T-helper 17 cell (primary cell): ENCODE measurements around the gene B3GNT3. TPM values are rescaled to one million over a fixed set of nuclear protein-coding genes. Genes with fewer than 3 reads are reported as not detected.
"Not testable (repeated sequence)": the region's sequence is repeated elsewhere in the genome, so short reads cannot be mapped to it uniquely, and the experiment has no call there.

ENCODE experiments used
- ATAC-seq: fragments of 150-1000 bp; cut with Tn5 transposase; 2 replicates; pipeline ENCODE4 v1.10.0; 2021; ENCODE audit warnings: mild to moderate bottlenecking, moderate library complexity
- DNase-seq, 3 donors: peaks; one replicate each; pipeline versions ENCODE4 v3.0.0 to v3.0.0-alpha.2; 2020 to 2021
- H3K9me3 ChIP-seq: one replicate; pipeline ENCODE4 v1.7.0; 2013; ENCODE audit warnings: low read length, mild to moderate bottlenecking; ENCODE audit not compliant: control insufficient read depth, poor library complexity, severe bottlenecking
- H3K27ac Mint-ChIP-seq: one replicate; pipeline ENCODE4 v1.8.0; 2022; ENCODE audit warnings: mild to moderate bottlenecking, moderate library complexity, mixed read lengths
- H3K27me3 Mint-ChIP-seq: one replicate; pipeline ENCODE4 v1.8.0; 2022; ENCODE audit warnings: mixed read lengths
- H3K36me3 Mint-ChIP-seq: one replicate; pipeline ENCODE4 v1.8.0; 2022; ENCODE audit warnings: low read depth, mixed read lengths
- H3K4me1 Mint-ChIP-seq: one replicate; pipeline ENCODE4 v1.8.0; 2022; ENCODE audit warnings: mild to moderate bottlenecking, mixed read lengths
- H3K4me3 Mint-ChIP-seq: one replicate; pipeline ENCODE4 v1.8.0; 2022; ENCODE audit warnings: mild to moderate bottlenecking, moderate library complexity, mixed read lengths
- total RNA-seq, 4 donors: library from RNA in 2 of 4; stranded (reverse) in 2 of 4; gene quantifications; one replicate each; pipeline ENCODE4 v1.2.3 and lab custom pipeline; 2022 to 2026

The B3GNT3 gene
- total RNA-seq, 2 donors from 2014 or later: 0.52 to 0.94 TPM

DNA sequence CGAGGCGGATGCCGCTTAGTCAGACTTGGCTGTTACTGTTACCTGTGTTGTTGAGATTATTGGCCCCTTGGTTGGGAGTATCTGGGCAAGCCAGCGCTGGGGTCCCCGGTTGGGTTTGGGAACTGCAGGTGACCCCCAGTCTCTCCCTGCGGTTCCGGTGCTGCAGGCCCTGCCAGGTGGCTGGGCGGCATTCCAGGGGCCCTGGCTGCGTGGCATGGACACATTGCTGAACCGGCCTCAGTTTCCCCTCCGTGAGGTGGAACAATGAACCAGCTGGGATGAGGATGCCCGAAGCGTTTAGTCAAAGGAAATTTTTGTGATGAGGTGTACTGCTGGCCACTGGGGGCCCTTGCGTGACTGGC, 538 bp downstream of the B3GNT3 start:
- Mint-ChIP-seq H3K27me3 (no peaks in the 10 kb centered on the region), H3K27ac (peak overlapping the region; percentile 82), H3K4me1 (peaks cover 34% of the 10 kb centered on the region), H3K36me3 (no peaks in the 10 kb centered on the region), H3K4me3 (peak overlapping the region; percentile 86)
- no peak for ATAC-seq
- no peak for DNase-seq
- no peaks in the 10 kb centered on the region for H3K9me3 ChIP-seq

DNA sequence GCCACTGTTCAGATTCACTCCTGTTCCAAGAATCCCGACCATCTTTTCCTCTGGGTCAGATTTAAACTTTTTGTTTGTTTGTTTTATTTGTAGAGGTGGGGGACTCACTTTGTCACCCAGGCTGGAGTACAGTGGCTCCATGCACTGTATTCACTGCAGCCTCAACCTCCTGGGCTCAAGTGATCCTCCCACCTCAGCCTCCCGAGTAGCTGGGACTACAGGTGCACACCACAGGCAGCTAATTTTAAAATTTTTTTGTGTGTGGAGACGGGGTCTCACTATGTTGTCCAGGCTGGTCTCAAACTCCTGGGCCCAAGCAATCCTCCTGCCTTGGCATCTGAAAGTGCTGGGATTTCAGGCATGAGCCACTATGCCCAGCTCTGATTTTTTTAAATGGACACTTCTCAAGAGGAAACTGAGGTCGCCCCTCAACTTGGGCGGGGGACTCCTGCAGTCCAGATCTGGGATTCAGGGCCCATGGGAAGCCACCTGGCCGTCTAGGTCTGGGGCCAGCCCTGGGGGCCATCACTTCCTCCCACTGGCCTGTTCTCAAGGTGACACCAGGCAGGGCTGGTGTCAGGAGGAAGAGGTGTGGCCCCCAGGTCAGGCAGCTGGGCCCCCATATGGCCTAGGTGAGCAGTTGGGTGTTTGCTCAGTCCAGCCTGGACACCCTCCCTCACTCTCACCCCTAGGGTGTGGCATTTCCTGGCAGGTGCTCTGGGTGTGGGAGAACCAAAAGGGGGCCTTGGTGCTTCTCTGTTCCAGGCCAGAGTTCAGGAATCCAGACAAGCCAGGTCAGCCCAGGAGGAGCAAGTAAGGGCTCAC, 1.3 kb downstream of the B3GNT3 start:
- H3K4me3 Mint-ChIP-seq: peak overlapping the region; percentile 86
- ATAC-seq: no peak
- H3K36me3 Mint-ChIP-seq: no peaks in the 10 kb centered on the region
- no peaks in the 10 kb centered on the region for H3K27me3 Mint-ChIP-seq
- peaks cover 29% of the 10 kb centered on the region for H3K4me1 Mint-ChIP-seq
- DNase-seq: no peak
- peak overlapping the region; percentile 82 for H3K27ac Mint-ChIP-seq
- H3K9me3 ChIP-seq: no peaks in the 10 kb centered on the region

DNA sequence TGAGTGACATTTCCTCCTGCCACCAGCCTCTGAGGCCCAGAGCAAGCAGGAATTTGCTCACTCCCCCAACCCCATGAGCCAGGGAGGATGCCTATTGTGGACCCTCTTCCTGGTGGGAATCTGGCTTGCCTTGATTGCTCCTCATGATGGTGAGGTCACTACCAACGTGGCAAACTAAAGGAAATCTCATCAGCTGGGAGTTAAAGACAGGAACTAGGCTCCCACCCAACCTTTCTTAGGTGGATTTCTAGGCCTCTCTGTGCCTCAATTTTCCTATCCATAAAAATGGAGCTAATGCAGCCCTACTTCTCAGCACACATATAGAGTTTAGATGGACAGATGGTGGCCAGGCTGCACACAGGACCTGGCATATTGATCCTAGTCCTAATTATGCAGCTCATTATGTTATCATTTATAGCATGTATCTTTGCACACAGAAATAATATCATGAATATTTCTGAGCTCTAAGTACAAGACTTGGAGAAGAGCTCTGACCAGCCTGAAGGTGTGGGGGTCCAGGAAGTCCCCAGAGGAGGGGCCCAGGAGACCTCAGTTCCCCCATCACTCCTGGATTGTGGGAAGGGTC, 2.0 kb downstream of the B3GNT3 start:
- H3K27me3 Mint-ChIP-seq: no peaks in the 10 kb centered on the region
- H3K36me3 Mint-ChIP-seq: no peaks in the 10 kb centered on the region
- peak overlapping the region; percentile 12 for H3K4me3 Mint-ChIP-seq
- H3K9me3 ChIP-seq: no peaks in the 10 kb centered on the region
- no peak for ATAC-seq
- no peak for DNase-seq
- H3K4me1 Mint-ChIP-seq: peaks cover 22% of the 10 kb centered on the region
- no peak overlapping the region for H3K27ac Mint-ChIP-seq

DNA sequence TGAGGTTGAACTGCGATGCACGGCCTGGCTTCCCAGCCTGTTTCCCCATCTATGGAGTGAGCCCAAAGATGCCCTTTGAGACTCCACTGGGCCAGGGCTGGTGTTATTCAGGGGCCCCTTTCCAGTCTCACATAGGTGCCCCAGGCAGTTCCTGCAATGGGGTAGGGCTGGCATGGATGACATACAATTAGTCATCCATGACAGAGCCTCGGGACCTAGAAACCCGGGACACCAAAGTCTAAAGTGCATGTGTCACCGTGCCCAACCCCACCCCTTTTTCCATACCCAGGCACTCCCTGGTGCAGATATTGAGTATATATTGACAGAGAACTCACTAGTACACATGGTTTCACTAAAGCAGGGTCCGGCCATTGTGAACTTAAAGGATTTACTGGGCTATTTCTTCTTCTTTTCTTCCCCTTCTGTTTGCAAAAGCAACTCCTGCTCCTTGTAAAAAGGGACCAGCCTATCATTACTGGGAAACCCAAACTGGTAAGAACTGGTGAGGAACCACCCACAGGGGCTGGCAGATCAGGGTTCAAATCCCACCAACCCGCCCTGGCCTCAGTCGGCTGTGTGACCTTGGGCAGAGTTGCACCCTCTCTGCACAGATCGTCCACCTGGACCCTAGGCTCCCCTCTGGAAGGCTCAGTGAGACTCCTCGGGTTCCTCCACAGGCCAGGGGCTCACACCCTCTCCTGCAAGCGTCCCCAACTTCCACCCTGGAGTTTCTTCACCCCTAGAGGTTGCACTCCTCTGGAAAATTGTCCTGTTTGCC, 2.7 kb downstream of the B3GNT3 start:
- ATAC-seq: no peak
- peaks cover 25% of the 10 kb centered on the region for H3K4me1 Mint-ChIP-seq
- H3K27me3 Mint-ChIP-seq: no peaks in the 10 kb centered on the region
- no peaks in the 10 kb centered on the region for H3K36me3 Mint-ChIP-seq
- no peak for DNase-seq
- no peaks in the 10 kb centered on the region for H3K9me3 ChIP-seq
- H3K27ac Mint-ChIP-seq: no peak overlapping the region
- no peak overlapping the region for H3K4me3 Mint-ChIP-seq

DNA sequence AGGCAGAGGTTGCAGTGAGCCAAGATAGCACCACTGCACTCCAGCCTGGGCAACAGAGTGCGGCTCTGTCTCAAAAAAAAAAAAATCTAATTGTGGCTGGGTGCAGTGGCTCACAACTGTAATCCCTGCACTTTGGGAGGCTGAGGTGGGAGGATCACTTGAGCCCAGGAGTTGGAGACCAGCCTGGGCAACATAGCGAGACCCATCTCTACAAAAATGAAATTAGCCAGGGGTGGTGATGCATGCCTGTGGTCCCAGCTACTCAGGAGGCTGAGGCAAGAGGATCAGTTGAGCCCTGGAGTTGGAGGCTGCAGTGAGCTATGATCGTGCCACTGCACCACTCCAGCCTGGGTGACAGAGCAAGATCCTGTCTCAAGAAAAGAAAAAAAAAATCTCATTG, 3.7 kb downstream of the B3GNT3 start:
- peaks cover 31% of the 10 kb centered on the region for H3K4me1 Mint-ChIP-seq
- not testable (repeated sequence) for H3K4me3 Mint-ChIP-seq, DNase-seq, ATAC-seq, H3K9me3 ChIP-seq, H3K36me3 Mint-ChIP-seq, H3K27ac Mint-ChIP-seq, H3K27me3 Mint-ChIP-seq

DNA sequence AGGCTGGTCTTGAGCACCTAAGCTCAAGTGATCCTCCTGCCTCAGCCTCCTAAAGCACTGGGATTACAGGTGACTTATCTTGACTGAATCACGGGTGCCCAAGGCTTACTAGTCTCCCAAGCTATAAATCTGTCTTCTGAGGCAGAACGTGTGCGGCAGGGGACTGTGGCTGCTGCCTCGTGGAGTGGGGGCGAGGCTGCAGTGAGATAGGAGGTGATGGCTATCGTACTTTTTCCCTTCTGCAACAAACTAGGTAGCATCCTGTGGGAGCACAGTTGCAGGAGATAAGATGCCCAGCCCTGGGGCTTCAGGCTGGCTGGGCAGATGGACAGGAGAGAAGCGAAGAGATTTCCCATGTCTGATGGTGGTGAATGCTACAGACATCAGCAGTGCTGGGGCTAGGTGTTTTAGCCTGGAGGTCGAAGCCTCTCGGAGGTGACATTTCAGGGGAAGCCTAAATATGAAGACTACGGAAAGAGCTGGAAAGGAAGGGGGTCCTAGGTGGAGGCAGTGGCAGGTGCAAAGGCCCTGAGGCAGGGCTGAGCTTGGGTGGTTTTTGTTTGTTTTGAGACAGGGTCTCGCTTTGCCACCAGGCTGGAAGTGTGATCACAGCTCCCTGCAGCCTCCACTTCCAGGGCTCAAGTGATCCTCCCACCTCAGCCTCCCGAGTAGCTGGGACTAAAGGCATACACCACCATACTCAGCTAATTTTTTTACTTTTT, 7.4 kb downstream of the B3GNT3 start:
- Mint-ChIP-seq H3K36me3 (peaks cover 3% of the 10 kb centered on the region), H3K4me3 (peak overlapping the region; percentile 77), H3K4me1 (peaks cover 23% of the 10 kb centered on the region), H3K27ac (peak overlapping the region; percentile 59), H3K27me3 (no peaks in the 10 kb centered on the region)
- no peaks in the 10 kb centered on the region for H3K9me3 ChIP-seq
- DNase-seq (no peak), ATAC-seq (no peak)

DNA sequence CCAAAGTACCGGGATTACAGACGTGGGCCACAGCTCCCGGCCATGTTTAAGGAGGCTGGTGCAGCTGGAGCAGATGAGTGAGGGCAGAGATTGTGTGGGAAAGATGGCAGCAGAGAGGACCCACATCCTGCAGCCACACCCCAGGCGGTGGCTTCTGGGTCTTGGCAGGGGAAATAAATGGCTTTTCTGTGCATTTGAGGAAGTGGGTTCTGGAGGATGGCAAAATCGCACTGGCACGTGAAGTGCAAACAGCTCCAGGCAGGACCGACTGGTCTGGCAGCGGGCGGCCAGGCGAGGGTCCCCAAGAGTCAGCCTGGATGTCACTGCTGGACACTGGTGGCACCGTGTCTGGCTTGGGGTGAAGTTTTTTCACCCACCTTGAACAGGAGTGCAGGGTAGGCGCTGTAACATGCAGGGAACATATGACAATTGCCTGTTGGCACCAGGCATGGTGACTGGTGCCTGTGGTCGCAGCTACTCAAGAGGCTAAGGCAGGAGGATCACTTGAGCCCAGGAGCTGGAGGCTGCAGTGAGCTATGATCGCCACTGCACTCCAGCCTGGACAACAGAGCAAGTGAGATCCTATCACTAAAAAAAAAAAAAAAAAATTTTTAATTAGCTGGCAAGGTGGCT, 8.4 kb downstream of the B3GNT3 start:
- Mint-ChIP-seq H3K27ac (peak overlapping the region; percentile 59), H3K27me3 (no peaks in the 10 kb centered on the region), H3K36me3 (peaks cover 3% of the 10 kb centered on the region), H3K4me1 (peaks cover 25% of the 10 kb centered on the region), H3K4me3 (peak overlapping the region; percentile 81)
- DNase-seq (no peak), ATAC-seq (peak; percentile 83)
- H3K9me3 ChIP-seq: no peaks in the 10 kb centered on the region

DNA sequence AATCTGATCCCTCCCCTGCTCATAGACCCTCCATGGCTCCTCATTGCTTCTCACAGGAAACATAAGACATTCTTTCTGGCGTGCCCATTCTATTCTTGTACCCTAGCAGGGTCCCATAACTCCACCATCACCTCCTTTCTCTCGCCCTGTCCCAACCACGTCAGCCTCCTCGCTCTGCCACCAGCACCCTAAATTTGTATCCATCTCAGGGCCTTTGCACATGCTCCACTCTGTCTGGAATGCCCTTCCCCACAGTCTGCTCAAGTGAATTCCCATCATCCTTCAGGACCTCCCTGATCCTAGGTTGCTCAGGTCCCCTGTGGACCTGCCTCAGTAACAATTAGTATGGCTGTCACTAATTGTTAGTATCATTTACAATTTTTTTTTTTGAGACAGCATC, 10.5 kb downstream of the B3GNT3 start:
- H3K27me3 Mint-ChIP-seq: no peaks in the 10 kb centered on the region
- H3K27ac Mint-ChIP-seq: no peak overlapping the region
- no peak for ATAC-seq
- peaks cover 27% of the 10 kb centered on the region for H3K4me1 Mint-ChIP-seq
- H3K9me3 ChIP-seq: no peaks in the 10 kb centered on the region
- H3K36me3 Mint-ChIP-seq: peaks cover 3% of the 10 kb centered on the region
- H3K4me3 Mint-ChIP-seq: peak overlapping the region; percentile 25
- DNase-seq: no peak

DNA sequence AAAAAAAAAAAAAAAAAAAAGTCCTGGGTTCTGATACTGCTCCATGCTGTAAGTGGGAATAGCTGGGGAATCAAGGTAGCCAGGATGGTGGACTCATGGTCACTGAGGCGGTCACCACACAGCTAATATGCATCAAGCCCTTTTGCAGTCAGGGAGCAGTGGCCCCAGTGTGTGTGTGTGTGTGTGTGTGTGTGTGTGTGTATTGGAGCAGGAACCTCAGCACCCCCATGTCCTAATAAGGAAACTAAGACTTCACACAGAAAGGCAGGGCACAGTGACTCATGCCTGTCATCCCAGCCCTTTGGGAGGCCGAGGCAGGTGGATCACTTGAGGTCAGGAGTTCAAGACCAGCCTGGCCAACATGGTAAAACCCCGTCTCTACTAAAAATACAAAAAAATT, 12.0 kb downstream of the B3GNT3 start:
- no peaks in the 10 kb centered on the region for H3K27me3 Mint-ChIP-seq
- H3K36me3 Mint-ChIP-seq: peaks cover 3% of the 10 kb centered on the region
- no peaks in the 10 kb centered on the region for H3K9me3 ChIP-seq
- peak overlapping the region; percentile 67 for H3K4me3 Mint-ChIP-seq
- ATAC-seq (no peak), DNase-seq (no peak)
- H3K27ac Mint-ChIP-seq: peak overlapping the region; percentile 75
- H3K4me1 Mint-ChIP-seq: peaks cover 27% of the 10 kb centered on the region

DNA sequence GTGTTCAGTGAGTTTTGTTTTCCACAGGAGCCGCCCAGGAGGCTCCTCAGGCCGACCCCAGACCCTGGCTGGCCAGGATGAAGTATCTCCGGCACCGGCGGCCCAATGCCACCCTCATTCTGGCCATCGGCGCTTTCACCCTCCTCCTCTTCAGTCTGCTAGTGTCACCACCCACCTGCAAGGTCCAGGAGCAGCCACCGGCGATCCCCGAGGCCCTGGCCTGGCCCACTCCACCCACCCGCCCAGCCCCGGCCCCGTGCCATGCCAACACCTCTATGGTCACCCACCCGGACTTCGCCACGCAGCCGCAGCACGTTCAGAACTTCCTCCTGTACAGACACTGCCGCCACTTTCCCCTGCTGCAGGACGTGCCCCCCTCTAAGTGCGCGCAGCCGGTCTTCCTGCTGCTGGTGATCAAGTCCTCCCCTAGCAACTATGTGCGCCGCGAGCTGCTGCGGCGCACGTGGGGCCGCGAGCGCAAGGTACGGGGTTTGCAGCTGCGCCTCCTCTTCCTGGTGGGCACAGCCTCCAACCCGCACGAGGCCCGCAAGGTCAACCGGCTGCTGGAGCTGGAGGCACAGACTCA, 12.9 kb downstream of the B3GNT3 start:
- H3K9me3 ChIP-seq: no peaks in the 10 kb centered on the region
- peaks cover 25% of the 10 kb centered on the region for H3K4me1 Mint-ChIP-seq
- no peak overlapping the region for H3K27ac Mint-ChIP-seq
- DNase-seq: no peak
- H3K4me3 Mint-ChIP-seq: peak overlapping the region; percentile 75
- peaks cover 3% of the 10 kb centered on the region for H3K36me3 Mint-ChIP-seq
- peak; percentile 43 for ATAC-seq
- no peaks in the 10 kb centered on the region for H3K27me3 Mint-ChIP-seq

DNA sequence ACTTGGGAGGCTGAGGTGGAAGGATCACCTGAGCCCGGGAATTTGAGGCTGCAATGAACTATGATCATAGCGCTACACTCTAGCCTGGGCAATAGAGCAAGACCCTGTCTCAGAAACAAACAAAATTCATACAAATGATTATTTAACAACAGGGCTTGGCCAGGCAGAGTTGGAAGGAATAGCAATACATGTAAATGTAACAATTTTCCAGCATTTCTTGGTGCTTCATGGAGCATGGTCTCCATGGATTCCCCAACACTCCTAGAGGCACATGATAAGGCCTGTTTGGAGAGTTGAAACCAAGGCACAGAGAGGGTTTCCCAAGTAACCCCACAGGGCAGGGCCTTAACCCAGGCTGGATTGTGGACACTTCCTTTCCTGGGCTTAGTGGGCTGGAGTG, 16.2 kb downstream of the B3GNT3 start:
- no peak overlapping the region for H3K27ac Mint-ChIP-seq
- no peaks in the 10 kb centered on the region for H3K36me3 Mint-ChIP-seq
- no peak for ATAC-seq
- DNase-seq: no peak
- peaks cover 11% of the 10 kb centered on the region for H3K4me1 Mint-ChIP-seq
- no peaks in the 10 kb centered on the region for H3K9me3 ChIP-seq
- H3K27me3 Mint-ChIP-seq: no peaks in the 10 kb centered on the region
- no peak overlapping the region for H3K4me3 Mint-ChIP-seq

DNA sequence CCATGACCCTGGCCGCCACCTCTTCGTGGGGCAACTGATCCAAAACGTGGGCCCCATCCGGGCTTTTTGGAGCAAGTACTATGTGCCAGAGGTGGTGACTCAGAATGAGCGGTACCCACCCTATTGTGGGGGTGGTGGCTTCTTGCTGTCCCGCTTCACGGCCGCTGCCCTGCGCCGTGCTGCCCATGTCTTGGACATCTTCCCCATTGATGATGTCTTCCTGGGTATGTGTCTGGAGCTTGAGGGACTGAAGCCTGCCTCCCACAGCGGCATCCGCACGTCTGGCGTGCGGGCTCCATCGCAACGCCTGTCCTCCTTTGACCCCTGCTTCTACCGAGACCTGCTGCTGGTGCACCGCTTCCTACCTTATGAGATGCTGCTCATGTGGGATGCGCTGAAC, 16.7 kb downstream of the B3GNT3 start:
- Mint-ChIP-seq H3K4me3 (no peak overlapping the region), H3K27ac (no peak overlapping the region), H3K27me3 (no peaks in the 10 kb centered on the region), H3K36me3 (no peaks in the 10 kb centered on the region), H3K4me1 (peaks cover 15% of the 10 kb centered on the region)
- ATAC-seq (no peak), DNase-seq (no peak)
- H3K9me3 ChIP-seq: no peaks in the 10 kb centered on the region
